GM12891 (cell line): Measurements from ENCODE around the gene AFF3.

Experiments used
- POLR2A ChIP-seq: IDR thresholded peaks from 2 replicates; pipeline ENCODE4 v1.6.1; 2011; ENCODE audit warnings: low read depth, low read length, control low read depth
- POLR2AphosphoS5 ChIP-seq: IDR thresholded peaks from 2 replicates; pipeline ENCODE4 v1.6.1; 2011; ENCODE audit warnings: low read depth, low read length, control low read depth
- POU2F2 ChIP-seq: IDR thresholded peaks from 2 replicates; pipeline ENCODE4 v1.6.1; 2011; ENCODE audit warnings: low read depth, mild to moderate bottlenecking, control low read depth, low read length, moderate library complexity
- SPI1 ChIP-seq: IDR thresholded peaks from 2 replicates; pipeline ENCODE4 v1.6.1; 2011; ENCODE audit warnings: low read depth, low read length, control low read depth
- TAF1 ChIP-seq: IDR thresholded peaks from 2 replicates; pipeline ENCODE4 v1.6.1; 2011; ENCODE audit warnings: low read depth, low read length, control low read depth

GRCh38 chr2:100121124-100121718 is 21.2 kb downstream of the AFF3 start:
- TF ChIP-seq POLR2AphosphoS5 (no peak), TAF1 (no peak), POLR2A (no peak), SPI1 (no peak), POU2F2 (no peak)
